Left renal cortex interstitium (tissue), 4 donors: Measurements from ENCODE around the gene APBB1IP. TPM values are rescaled to one million over a fixed set of nuclear protein-coding genes. Genes with fewer than 3 reads are reported as not detected.
"Not testable (repeated sequence)": the region's sequence is repeated elsewhere in the genome, so short reads cannot be mapped to it uniquely, and the experiment has no call there.

Source experiments
- DNase-seq, 4 donors: peaks; one replicate each; pipeline ENCODE4 v3.0.0-alpha.2; 2013; ENCODE audit warnings: low read depth in 4 of 4, low spot score in 2 of 4, missing footprints in 1 of 4
- polyA plus RNA-seq, 4 donors: library from polyadenylated mRNA; unstranded; fragments of 120-200 nt; gene quantifications; one replicate each; pipeline ENCODE4 v1.2.1, GENCODE V29; 2013; ENCODE audit not compliant: insufficient read length in 4 of 4

APBB1IP gene
- polyA plus RNA-seq, 4 donors = 0.95 to 1.7 (median 1.2) TPM

DNA sequence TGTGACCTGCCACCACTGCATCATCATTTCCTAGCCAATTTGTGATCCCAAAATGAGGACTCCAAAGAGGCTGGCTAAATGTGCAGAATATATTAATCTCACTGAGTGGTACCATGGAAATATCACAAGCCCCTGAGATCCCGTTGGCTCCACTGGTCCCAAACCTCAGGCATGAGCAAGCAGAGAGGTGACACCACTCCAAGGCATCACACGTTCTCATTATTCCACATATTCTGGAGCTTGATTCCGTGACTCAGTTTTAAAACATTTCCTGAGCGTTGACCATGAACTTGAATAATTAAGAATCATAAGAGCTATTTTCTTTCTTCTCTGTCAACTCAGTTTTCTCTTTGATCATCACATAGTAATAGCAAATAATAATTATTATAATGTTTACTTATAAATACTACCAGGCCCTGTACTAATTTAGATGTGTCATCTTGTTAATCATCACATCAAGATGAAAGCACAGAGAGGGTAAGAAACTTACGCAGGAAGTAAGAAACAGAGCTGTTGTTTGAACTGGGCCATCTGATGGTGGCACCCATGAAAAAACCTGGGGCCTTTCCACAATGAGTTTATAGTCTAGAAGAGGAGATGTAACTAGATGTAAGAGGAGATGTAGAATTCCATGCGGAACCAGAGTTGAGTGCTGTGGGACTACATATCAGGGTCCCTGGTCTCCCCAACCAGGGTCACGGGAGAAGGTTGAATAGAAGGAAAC, 3.5 kb downstream of the APBB1IP start:
- no peak for DNase-seq

DNA sequence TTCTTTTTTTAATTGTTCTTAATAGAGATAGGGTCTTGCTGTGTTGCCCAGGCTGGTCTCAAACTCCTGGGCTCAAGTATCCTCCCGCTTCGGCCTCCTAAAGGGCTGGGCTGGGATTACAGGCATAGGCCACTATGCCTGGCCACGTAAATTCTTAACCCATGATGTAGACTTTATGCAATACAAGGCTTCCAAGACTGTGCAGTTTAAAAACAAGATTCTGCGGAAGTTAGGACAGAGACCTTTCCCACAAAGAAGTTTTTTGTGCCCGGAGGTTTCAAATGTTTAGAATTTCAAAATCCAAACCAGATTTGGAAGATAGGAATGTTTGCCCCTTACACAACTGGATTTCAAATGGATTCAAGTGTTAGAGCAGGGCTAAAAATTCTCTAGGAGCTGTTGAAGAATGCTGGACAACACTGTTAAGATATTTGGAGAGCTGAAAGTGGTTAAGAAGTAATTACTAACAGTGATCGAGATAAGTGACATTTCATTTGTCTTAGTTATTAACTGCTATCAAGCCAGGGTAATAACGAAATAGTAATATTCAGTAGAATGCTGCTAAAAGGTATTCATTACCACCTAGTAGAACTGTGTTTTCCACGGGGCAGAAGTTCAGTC, 7.4 kb downstream of the APBB1IP start:
- no peak for DNase-seq

DNA sequence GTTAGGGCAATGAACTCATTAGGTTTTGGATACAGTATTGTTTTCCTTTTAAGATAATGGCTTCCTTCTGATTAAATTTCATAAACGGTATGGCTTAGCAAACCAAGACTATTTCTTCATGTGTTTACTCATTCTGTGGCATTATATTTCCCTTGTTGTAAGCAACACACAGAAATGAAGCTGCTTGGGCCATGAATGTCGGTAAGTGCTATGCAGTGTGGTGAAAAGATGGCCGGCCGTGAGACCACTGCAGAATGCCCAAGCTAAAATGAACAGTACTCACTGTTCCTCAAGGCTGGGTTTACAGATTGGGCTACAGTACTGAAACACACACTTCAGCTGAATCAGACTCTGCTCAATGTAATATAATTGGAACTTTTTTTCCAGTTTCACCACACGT, 8.1 kb downstream of the APBB1IP start:
- DNase-seq = no peak

DNA sequence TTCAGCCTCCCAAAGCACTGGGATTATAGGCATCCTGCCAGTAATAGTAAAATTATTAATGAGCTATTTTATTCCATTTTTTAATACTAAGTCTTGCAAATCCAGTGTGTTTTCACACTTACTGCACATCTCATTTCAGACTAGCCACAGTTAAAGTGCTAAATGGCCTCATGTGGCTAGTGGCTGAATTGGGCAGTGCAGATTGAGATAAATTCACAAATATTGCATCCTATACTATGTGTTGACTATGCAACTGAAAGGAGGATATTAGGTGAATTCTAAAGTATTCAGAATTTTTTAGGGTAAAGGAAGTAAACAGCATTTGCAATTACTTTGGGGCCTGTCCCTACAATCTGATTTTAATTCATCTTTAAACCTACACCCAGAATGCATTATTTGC, 10.2 kb downstream of the APBB1IP start:
- no peak for DNase-seq

DNA sequence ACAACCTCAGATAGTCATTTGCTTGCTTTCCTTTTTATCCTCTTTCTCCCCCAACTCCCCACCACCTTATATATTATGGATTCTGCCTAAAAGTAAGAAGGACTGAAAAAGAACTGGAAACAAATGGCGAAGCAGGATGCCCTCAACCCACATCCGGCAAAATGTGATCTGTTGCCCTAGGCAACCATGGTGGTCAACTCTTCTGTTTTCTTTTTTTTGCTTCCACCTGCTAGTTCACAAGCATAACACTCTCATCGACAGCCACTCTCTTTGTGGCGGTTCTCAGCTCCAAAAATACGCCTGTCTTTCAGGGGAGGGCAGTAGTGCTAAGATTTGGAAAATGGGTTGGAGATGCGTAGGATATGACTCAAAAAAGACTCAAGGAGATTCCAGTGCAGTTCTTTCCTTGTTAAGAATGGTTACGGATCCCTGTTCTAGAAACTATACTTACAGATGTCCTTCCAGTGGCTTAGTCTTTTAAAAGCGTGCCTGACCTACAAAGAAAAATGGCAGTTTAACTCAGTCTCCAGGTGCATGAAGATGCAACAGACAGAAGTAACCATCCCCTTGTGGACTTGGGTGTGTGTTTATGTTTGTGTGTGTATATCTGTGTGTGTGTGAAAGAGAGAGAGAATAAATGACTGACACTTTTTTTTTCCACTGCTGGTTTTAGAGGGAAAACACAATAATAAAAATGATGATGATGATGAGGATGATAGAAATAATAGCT, 10.7 kb downstream of the APBB1IP start:
- DNase-seq = no peak

DNA sequence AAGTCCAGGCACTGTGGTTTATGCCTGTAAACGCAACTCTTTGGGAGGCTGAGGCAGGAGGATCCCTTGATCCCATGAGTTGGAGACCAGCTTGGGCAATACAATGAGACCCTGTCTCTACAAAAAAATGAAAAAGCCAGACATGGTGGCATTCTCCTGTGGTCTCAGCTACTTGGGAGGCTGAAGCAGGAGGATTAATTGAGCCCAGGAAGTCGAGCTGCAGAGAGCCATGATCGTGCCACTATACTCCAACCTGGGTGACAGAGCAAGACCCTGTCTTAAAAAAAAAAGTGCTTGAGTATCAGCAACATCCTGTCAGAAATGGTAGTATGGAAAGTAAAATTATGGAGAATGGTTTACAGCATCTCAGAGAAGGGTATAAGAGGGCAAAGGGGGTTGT, 11.6 kb downstream of the APBB1IP start:
- no peak for DNase-seq

DNA sequence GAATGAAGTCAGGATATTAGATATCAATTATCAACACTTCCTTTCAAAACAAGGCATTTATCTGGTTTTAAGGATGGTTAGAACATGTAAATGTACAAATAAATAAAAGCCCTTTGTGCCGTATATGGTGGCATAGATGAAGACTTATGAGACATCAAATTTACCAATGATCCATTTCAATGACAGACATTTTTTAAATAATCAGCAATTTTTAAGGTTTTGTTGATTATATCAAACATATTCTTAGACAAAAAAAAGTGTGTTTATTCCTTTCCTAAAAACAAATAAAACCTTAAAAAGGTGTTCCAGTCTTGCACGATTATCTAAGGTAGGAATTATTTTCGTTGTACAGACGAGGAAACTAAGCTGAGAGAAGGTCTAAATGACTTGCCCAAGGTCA, 13.8 kb downstream of the APBB1IP start:
- no peak for DNase-seq

DNA sequence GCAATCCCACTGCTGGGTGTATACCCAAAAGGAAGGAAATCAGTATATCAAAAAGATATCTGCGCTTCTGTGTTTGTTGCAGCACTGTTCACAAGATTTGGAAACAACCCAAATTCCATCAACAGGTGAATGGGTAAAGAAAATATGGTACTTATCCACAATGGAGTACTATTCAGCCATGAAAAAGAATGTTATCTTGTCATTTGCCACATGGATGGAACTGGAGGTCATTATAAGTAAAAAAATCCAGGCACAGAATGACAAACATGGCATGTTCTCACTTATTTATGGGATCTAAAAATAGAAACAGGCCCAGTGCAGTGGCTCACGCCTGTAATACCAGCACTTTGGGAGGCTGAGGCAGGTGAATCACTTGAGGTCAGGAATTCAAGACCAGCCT, 15.7 kb downstream of the APBB1IP start:
- DNase-seq = no peak

DNA sequence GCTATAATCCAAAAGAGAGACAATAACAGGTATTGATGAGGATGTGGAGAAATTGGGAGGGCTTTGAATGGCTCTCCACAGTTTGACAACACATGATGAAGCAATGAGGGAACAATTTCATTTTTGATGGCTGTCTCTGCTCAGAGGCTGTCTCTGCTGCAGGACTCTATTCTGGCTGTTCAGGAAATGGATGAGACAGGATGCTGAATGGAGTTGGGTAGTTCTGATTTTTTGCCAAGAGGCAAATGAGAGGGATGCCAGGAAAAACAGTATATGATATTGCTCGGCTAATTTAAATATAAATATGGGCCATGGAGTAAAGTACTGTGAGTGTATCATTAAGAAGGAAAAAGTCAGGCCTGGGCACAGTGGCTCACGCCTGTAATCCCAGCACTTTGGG, 16.8 kb downstream of the APBB1IP start:
- DNase-seq = no peak

DNA sequence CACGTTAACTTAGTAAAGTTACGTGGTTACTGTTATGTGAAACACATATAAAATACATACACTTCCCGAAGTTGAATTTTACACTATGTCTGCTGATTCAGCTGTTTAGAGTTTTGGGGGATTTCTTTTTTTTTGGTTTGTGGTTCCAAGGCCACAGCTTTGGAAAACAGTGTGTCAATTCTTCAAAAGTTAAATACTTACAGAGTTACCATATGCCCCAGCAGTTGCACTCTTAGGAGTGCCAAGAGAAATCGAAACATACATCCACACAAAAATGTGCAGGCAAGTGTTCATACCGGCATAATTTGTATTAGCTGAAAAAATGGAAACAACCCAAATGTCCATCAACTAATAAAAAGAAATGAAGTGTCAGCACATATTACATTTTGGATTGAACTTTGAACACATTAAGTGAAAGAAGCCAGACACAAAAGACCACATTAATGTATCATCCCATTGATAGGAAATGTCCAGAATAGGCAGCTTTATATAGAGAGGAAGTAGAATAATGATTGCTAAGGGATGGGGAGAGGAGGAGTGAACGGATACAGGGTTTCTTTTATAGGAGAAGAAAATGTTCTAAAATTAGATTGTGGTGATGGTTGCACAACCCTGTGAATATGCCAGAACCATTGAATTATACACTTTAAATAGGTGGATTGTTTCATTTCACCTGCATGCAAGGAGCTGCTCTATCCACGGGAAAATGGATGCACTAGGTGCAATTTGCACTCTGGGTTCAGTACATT, 17.6 kb downstream of the APBB1IP start:
- DNase-seq = no peak

DNA sequence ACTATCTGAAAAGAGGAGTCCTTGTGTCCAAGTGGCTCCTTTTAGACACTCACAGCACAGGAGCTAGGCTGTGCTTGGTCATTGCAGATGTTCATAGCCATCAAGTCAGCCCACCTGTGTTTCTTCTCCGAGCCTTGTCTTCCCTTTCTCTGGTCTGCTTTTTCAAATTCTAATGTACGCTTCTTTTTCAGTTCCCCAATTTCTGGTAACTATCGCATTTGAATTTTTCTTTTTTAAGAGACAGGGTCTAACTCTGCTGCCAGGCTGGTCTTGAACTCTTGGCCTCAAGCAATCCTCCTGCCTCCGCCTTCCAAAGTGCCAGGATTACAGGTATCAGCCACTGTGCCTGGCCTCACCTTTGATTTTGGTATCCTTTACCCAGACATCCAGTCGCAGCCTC, 18.9 kb downstream of the APBB1IP start:
- DNase-seq = no peak

DNA sequence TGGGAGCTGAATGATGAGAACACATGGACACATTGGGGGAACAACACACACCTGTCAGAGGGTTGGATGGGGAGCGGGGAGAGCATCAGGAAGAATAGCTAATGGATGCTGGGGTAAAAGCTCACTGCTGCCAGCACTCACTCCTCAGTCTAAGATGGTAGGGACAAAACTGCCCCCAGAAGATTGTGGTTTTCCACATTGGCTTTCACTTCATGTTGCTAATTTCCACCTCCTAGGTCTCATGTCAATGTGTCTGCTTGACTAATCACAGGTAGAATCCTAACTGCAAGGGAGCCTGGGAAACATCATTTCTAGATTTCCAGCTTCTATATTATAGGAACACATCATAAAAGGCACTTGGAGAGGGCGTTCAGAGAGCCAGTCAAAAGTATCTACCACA, 22.6 kb downstream of the APBB1IP start:
- no peak for DNase-seq

DNA sequence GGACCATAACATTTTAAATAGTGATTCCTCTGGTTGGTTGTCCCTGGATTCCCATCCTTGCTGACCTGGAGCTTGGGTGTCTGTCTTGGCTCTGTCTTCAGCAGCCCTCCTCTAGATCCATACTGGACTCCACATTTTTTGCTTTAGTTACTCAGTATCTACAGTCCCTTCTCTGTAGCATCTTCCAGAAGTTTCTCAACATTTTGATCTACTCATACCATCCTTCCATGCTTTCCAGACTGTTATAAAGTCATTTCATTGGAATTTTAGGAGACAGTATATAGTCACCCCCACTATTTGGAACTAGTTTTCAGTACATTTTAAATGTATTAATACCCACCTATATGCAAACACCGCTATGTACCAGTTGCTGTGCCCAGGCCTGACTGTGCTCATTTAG, 25.8 kb downstream of the APBB1IP start:
- DNase-seq = no peak

DNA sequence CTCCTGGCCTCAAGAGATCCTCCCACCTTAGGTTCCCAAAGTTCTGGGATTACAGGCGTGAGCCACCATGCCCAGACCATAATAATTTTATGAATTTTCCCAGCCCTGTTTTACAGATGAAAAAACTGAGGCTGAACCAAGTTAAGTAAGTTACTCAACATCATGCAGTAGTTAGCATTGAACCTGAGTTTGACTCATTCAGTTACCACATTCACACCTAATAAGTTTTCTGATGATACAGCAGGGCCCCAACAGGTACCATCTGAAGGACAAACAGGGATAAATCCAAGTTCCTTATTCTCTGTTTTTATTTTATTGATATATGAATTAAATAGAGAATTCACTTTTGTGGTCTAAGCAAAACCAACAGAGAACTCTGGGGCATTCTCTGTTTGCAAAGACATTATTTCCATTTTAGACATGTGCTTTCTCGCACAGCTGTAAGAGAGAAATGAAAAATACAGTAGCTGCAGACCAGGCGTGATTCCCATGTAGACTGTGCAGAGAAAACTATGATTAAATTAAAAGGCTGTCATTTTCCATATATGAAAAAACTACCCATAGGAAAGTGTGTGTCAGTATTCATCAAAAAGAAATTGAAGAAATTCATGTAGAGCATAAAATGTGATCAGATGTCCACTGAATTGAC, 26.6 kb downstream of the APBB1IP start:
- DNase-seq = no peak

DNA sequence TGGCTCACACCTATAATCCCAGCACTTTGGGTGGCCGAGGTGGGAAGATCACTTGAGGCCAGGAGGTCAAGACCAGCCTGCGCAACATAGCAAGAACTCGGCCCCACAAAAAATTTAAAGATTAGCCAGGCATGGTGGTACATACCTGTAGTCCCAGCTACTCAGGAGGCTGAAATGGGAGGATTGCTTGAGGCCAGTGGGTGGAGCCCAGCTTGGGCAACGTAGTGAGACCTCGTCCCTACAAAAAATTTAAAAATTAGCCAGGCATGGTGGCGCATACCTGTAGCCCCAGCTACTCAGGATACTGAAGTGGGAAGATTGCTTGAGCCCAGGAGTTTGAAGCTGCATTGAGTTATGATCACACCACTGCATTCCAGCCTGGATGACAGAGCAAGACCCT, 28.4 kb downstream of the APBB1IP start:
- not testable (repeated sequence) for DNase-seq

DNA sequence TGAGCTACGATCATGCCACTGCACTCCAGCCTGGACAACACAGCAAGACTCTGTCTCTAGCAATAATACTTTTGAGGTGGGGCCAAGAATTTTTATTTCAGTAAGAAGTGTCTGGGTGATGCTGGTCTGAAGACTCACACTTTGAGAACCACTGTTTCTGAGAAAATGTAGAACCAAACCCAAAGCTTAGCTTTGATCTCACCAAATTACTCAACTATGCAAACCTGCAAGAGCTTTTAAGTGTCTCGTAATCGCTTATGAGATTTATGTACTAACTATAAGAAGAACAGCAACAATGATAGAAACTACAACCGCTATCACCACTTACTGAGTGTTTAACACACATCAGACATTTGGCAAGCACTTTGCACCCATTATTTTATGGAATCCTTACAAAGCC, 29.5 kb downstream of the APBB1IP start:
- DNase-seq = no peak

DNA sequence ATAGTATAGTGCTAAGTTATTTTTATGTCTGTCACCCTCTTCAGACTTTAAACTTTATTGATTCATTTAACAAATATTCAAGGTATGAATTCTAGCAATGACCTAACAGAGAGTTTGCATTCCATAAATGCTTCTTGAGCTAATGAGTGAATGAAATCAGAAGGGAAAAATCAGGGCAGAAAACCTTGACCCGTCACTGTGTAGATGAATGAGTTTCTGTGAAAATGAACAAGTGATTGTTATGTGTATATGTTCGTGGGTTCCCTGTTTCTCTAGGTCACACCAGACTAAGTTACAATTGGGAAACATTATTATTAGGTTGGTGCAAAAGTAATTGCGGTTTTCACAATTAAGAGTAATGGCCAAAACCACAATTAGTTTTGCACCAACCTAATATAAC, 30.1 kb downstream of the APBB1IP start:
- no peak for DNase-seq

DNA sequence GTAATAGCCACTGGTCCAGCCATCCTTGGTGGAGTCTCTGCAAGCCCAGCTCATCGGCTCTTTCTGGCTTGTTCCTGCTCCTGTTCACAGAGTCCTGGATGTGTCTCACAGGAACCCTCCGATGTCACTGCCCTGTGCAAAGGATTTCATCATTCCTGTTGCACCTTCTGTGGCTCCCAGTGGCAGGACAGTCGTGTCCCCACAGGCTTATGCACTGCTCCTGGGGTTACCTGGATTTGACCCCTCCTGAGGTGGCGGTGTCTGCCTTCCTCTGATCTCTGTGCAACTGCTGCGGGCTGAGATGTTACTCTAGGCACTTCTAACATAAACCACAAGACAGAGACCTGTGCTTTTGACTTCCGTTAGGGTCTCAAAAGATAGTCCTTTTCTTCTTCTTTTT, 30.6 kb downstream of the APBB1IP start:
- DNase-seq = no peak

DNA sequence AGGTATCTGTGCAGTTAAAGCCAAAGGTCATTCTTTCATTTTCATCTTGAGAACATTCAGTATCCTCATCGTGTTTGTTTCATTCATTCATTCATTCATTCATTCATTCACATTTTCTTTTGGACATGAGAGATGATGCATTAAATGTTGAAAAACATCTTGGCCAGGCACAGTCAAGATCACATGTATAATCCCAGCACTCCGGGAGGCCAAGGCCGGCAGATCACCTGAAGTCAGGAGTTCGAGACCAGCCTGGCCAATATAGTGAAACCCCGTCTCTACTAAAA, 34.3 kb downstream of the APBB1IP start:
- DNase-seq = no peak

DNA sequence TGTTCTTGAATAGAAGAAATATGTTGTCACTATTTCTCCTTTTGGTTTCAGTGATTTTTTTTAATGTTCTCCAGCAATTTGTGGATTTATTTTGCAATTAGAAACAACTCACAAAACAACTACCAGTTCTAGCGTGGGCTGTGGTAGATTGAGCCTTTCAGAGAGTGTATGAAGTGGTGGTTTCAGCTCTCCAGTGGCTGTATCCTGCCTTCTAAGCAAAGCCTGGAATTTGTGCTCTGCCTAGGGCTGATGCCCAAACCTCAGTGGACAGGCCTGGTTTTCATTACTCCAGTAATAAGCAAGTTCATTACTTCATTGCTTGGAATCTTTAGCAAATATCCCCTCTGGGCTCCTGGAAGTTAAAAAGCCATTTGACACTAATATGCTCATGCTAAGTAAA, 35.9 kb downstream of the APBB1IP start:
- no peak for DNase-seq

DNA sequence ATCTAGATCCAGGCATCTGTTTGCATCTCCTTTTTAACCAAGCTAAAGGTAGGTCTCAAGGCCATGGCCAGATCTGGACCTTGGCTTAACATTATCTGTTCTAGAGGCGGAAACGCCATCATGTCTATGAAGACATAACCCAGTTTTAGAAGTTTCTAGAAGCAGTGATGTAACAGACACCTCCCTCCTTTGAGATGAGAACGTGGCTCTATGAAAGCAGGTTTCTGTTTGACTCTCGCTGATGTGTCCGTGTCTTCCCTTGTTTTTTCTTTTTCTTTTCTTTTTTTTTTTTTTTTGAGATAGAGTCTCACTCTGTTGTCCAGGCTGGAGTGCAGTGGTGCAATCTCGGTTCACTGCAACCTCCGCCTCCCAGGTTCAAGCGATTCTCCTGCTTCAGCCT, 36.7 kb downstream of the APBB1IP start:
- not testable (repeated sequence) for DNase-seq
